Progenitor cell of endocrine pancreas (in vitro differentiated cells): ENCODE measurements around the gene SOST. TPM values are rescaled to one million over a fixed set of nuclear protein-coding genes. Genes with fewer than 3 reads are reported as not detected.

Source experiments
- DNase-seq: peaks from one replicate; pipeline ENCODE4 v3.0.0; 2021; ENCODE audit warnings: low spot score; ENCODE audit not compliant: unreplicated experiment
- H3K27ac Mint-ChIP-seq: 2 replicates; pipeline ENCODE4 v1.8.0; 2021; ENCODE audit warnings: mild to moderate bottlenecking, moderate library complexity, mixed read lengths
- H3K27me3 Mint-ChIP-seq: 2 replicates; pipeline ENCODE4 v1.8.0; 2021; ENCODE audit warnings: mixed read lengths
- H3K36me3 Mint-ChIP-seq: 2 replicates; pipeline ENCODE4 v1.8.0; 2022; ENCODE audit warnings: mixed read lengths; ENCODE audit not compliant: insufficient read depth
- H3K4me1 Mint-ChIP-seq: 2 replicates; pipeline ENCODE4 v1.8.0; 2021; ENCODE audit warnings: low read depth, mixed read lengths
- H3K4me3 Mint-ChIP-seq: 2 replicates; pipeline ENCODE4 v1.8.0; 2021; ENCODE audit warnings: low read depth, mild to moderate bottlenecking, moderate library complexity, mixed read lengths
- H3K9me3 Mint-ChIP-seq: 2 replicates; pipeline ENCODE4 v1.8.0; 2021; ENCODE audit warnings: low read depth, mixed read lengths
- total RNA-seq: library from RNA; stranded (reverse); gene quantifications from 2 replicates; pipeline ENCODE4 v1.2.1, GENCODE V29; 2021
- TF ChIP-seq, protein P1 (sequence below): fragments of 200-600 bp; sonication (generic); IDR thresholded peaks from one replicate; pipeline ENCODE4 v1.5.0; 2021; ENCODE audit warnings: antibody characterized with exemption, mild to moderate bottlenecking; ENCODE audit not compliant: unreplicated experiment

SOST gene
- total RNA-seq, 1 donor from 2014 or later = 0.43 TPM

DNA sequence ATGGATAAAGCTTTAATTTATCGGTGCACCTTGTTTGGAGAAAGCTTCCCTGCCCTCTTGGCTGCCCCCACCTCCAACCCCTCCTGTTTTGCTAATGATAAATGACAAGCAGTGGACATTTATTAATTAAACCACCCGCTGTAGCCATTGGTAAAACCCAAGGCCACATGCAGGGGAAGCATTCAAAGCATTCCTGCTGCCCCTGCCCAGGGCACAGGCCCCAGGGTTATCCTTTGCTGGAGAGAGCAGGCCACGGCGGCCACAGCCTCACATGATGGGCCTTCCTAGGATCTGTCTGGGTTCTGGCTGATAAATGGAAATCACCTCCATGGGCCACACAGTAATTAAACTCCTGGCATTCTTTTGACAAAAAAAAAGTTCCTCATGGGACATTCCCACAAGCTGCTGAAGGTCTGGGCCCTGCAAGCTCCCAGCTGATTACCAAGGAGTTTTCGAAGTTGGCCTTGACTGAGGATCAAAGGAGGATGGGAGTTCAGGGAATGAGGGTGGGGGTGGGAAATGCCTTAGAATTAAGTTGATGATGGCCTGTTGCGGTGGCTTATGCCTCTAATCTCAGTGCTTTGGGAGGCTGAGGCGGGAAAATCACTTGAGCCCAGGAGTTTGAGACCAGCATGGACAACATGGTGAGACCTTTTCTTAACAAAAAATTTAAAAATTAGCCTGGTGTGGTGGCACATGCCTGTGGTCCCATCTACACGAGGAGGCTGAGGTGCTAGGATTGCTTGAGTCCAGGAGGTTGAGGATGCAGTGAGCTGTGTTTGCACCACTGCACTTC is 35.5 kb downstream of the SOST start:
- Mint-ChIP-seq H3K36me3 (no peaks in the 10 kb centered on the region), H3K9me3 (no peaks in the 10 kb centered on the region), H3K4me1 (peaks cover 32% of the 10 kb centered on the region), H3K27ac (peak overlapping the region; percentile 44), H3K27me3 (no peaks in the 10 kb centered on the region), H3K4me3 (no peak overlapping the region)
- TF ChIP-seq, protein P1, sequence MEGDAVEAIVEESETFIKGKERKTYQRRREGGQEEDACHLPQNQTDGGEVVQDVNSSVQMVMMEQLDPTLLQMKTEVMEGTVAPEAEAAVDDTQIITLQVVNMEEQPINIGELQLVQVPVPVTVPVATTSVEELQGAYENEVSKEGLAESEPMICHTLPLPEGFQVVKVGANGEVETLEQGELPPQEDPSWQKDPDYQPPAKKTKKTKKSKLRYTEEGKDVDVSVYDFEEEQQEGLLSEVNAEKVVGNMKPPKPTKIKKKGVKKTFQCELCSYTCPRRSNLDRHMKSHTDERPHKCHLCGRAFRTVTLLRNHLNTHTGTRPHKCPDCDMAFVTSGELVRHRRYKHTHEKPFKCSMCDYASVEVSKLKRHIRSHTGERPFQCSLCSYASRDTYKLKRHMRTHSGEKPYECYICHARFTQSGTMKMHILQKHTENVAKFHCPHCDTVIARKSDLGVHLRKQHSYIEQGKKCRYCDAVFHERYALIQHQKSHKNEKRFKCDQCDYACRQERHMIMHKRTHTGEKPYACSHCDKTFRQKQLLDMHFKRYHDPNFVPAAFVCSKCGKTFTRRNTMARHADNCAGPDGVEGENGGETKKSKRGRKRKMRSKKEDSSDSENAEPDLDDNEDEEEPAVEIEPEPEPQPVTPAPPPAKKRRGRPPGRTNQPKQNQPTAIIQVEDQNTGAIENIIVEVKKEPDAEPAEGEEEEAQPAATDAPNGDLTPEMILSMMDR = no peak
- DNase-seq = no peak

GRCh38 chr17:43722269-43722619 is 36.3 kb downstream of the SOST start:
- Mint-ChIP-seq H3K4me1 (peaks cover 32% of the 10 kb centered on the region), H3K27ac (peak overlapping the region; percentile 29), H3K27me3 (no peaks in the 10 kb centered on the region), H3K9me3 (no peaks in the 10 kb centered on the region), H3K36me3 (no peaks in the 10 kb centered on the region), H3K4me3 (no peak overlapping the region)
- no peak for DNase-seq
- TF ChIP-seq, protein P1 = no peak

DNA sequence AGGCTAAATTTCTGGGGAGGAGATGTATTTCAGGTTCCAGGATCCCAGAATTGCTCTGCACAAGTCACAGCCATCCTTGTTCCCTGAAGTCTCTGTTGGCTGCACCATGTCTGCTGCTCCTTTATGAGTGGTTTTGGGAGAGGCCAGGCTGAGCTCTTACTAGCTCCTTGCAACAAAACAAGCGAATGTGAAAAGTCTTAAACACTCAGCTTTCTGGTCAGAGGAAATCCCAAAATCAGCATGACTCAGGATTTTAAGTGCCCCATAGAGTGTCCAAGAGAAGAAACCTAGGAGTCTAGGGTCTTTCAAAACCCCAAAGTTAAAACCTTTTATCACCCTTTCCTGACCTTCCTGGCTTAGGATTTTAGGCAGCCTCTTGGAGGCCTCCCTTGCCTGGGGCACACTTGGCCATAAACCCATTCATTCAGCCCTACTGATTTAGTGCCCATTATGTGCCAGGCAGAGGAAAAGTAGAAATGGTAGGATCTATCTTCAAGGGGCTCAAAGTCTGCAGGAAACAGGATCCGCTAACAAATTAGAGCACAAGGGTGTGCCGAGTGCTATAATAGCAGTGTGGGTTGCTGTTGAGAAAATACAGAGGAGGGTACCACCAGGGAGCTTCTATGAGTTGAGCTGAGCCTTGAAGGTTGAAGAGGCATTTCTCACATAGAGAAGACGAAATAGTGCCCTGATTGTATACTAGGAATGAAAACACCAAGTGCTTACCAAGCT is 36.9 kb downstream of the SOST start:
- Mint-ChIP-seq H3K4me3 (peak overlapping the region; percentile 77), H3K4me1 (peaks cover 32% of the 10 kb centered on the region), H3K27ac (peak overlapping the region; percentile 13), H3K9me3 (no peaks in the 10 kb centered on the region), H3K27me3 (no peaks in the 10 kb centered on the region), H3K36me3 (no peaks in the 10 kb centered on the region)
- TF ChIP-seq, protein P1 = no peak
- DNase-seq = no peak

DNA sequence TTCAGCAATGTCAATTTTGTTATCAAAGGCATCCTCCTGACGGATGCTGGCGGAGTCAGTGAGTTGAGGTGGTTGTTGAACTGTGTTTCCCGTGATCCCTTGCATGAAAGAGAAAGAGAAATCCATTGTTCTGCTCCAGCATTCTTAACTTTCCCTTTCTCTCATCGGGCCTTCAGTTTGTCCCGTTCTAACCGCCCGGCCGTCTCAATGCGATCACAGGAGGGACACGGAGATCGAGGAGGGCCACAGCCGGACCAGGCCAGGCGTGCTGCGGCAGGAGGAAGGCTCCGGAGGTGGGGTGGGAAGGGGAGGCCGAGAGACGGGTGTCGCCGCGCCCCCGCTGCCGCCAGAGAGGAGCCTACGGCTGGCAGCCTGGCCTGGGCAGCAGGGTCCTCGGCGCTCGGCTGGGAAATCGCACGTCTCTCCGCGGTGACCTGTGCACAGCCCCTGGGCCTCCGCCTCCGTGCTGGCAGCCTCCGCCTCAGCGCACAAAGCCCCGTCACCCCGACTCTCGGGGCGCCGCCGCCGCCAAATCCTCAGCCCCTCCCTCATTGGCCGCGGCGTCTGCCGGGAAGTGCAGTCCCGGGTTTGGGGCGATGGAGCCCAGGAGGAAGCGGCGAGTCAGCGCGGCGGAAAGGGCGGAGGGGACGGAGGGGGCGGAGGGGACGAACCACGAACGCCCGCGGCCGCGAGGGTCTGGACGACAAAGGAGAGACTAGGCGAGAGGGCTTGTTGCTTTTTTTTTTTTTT is 38.1 kb downstream of the SOST start:
- TF ChIP-seq, protein P1 = no peak
- peak; percentile 60 for DNase-seq
- Mint-ChIP-seq H3K36me3 (no peaks in the 10 kb centered on the region), H3K4me1 (peaks cover 32% of the 10 kb centered on the region), H3K4me3 (peak overlapping the region; percentile 77), H3K9me3 (no peaks in the 10 kb centered on the region), H3K27me3 (peaks cover 1% of the 10 kb centered on the region), H3K27ac (peak overlapping the region; percentile 97)

DNA sequence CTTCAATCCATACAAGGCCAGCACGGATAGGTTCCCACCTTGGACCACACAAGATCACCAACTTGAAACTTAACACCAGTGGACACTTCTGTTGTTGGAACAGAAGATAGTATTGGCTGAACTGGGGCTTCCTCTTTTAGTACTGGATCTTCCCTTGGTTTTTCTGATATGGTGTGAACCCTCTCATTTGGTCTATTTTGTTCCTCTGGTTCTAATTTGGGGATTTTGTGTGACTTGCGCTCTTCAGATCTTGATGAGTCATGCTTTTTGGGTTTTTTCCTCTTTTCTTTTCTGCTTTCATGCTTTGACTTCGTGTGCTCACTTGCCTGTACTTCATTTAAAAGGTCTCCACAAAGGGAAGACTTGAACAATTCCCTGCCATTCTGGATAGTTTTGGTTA is 39.0 kb downstream of the SOST start:
- Mint-ChIP-seq H3K27ac (peak overlapping the region; percentile 97), H3K9me3 (no peaks in the 10 kb centered on the region), H3K4me1 (peaks cover 32% of the 10 kb centered on the region), H3K36me3 (no peaks in the 10 kb centered on the region), H3K27me3 (peaks cover 10% of the 10 kb centered on the region), H3K4me3 (peak overlapping the region; percentile 77)
- TF ChIP-seq, protein P1 = no peak
- DNase-seq = no peak
